ENCODE results near the gene ADAMTSL4.

DNA sequence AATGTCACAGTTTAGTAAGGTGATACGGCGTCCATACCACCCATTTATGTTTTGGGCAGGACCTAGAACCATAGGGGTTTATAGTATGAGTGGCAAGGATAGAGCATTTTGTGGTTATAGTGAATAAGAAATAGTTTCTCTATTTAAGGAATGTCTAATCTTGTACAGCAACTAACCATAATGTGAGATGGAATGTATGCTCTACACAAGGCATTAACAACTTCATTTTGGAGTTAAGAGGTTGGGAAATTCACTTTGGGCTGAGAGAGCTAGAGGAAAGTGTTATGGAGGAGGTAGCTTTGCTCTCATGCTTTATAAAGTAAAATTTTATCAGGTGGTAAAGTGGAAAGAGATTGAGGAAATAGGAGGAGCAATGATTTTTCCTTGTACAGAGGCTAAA lies 33.2 kb downstream of the ADAMTSL4 start:
- no peak for TF ChIP-seq SMC3 (IDR thresholded peaks at IDR 0.05; ENCODE audit: low read depth, low read length)
- TF ChIP-seq, protein P1, sequence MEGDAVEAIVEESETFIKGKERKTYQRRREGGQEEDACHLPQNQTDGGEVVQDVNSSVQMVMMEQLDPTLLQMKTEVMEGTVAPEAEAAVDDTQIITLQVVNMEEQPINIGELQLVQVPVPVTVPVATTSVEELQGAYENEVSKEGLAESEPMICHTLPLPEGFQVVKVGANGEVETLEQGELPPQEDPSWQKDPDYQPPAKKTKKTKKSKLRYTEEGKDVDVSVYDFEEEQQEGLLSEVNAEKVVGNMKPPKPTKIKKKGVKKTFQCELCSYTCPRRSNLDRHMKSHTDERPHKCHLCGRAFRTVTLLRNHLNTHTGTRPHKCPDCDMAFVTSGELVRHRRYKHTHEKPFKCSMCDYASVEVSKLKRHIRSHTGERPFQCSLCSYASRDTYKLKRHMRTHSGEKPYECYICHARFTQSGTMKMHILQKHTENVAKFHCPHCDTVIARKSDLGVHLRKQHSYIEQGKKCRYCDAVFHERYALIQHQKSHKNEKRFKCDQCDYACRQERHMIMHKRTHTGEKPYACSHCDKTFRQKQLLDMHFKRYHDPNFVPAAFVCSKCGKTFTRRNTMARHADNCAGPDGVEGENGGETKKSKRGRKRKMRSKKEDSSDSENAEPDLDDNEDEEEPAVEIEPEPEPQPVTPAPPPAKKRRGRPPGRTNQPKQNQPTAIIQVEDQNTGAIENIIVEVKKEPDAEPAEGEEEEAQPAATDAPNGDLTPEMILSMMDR (IDR thresholded peaks at IDR 0.05) = no peak
- no peak for TF ChIP-seq POLR2AphosphoS5 (IDR thresholded peaks at IDR 0.05; ENCODE audit: low read depth, low read length)
- no peak for TF ChIP-seq ELF1 (IDR thresholded peaks at IDR 0.05)
- TF ChIP-seq YY1 (IDR thresholded peaks at IDR 0.05; ENCODE audit: low read depth) = no peak
- TF ChIP-seq RCOR1 (IDR thresholded peaks at IDR 0.05; ENCODE audit: low read length) = no peak
- TF ChIP-seq RAD21 (IDR thresholded peaks at IDR 0.05; ENCODE audit: low read length) = no peak
- TF ChIP-seq EZH2phosphoT487 (IDR thresholded peaks at IDR 0.05; ENCODE audit: borderline replicate concordance, low read depth) = no peak
- no peak for TF ChIP-seq GABPA (IDR thresholded peaks at IDR 0.05; ENCODE audit: low read depth)

All from SK-N-SH (cell line).